Bronchial epithelial cell (primary cell): ENCODE measurements around the gene UAP1L1. TPM values are rescaled to one million over a fixed set of nuclear protein-coding genes. Genes with fewer than 3 reads are reported as not detected.
A peak's percentile ranks its signal among the peaks of the same experiment; 100 is the strongest.
"Not testable (repeated sequence)": the region's sequence is repeated elsewhere in the genome, so short reads cannot be mapped to it uniquely, and the experiment has no call there.

Experiments used
- DNase-seq: peaks from one replicate; pipeline ENCODE4 v3.0.0-alpha.2; 2010; ENCODE audit warnings: low read depth
- FAIRE-seq: peaks from 2 replicates; lab custom pipeline; 2011; peaks lifted over from hg19 to GRCh38; lab: Jason Lieb, UNC
- H3K27me3 ChIP-seq: 2 replicates; pipeline ENCODE4 v1.5.1; 2011; ENCODE audit warnings: low read length; ENCODE audit not compliant: control insufficient read depth, insufficient read depth
- H3K36me3 ChIP-seq: 2 replicates; pipeline ENCODE4 v1.5.1; 2011; ENCODE audit warnings: low read length; ENCODE audit not compliant: control insufficient read depth, insufficient read depth
- H3K4me3 ChIP-seq: 2 replicates; pipeline ENCODE4 v1.5.1; 2011; ENCODE audit warnings: mild to moderate bottlenecking, low read depth, low read length, control low read depth
- CTCF ChIP-seq: IDR thresholded peaks from 2 replicates; pipeline ENCODE4 v1.5.1; 2011; ENCODE audit warnings: mild to moderate bottlenecking, moderate library complexity, low read length, control low read depth, inconsistent platforms; ENCODE audit not compliant: insufficient read depth, severe bottlenecking
- total RNA-seq: library from RNA; depleted of rRNA; stranded (reverse); fragments of >200 nt; gene quantifications from 2 replicates; pipeline ENCODE4 v1.2.1, GENCODE V29; 2014

UAP1L1 gene
- total RNA-seq, 1 donor from 2014 or later: 3.2 TPM

GRCh38 chr9:137058521-137059234 is 18.6 kb upstream of the UAP1L1 start:
- DNase-seq (no peak), FAIRE-seq (no peak)
- TF ChIP-seq CTCF: no peak
- no peak overlapping the region for H3K4me3 ChIP-seq
- no peaks in the 10 kb centered on the region for H3K27me3 ChIP-seq
- no peaks in the 10 kb centered on the region for H3K36me3 ChIP-seq

GRCh38 chr9:137062384-137062783 is 14.9 kb upstream of the UAP1L1 start:
- H3K36me3 ChIP-seq: no peaks in the 10 kb centered on the region
- DNase-seq: no peak
- FAIRE-seq: peak; percentile 18
- no peaks in the 10 kb centered on the region for H3K27me3 ChIP-seq
- TF ChIP-seq CTCF: no peak
- H3K4me3 ChIP-seq: no peak overlapping the region

GRCh38 chr9:137062798-137063197 is 14.5 kb upstream of the UAP1L1 start:
- DNase-seq, FAIRE-seq, H3K36me3 ChIP-seq, H3K4me3 ChIP-seq, H3K27me3 ChIP-seq: not testable (repeated sequence)

GRCh38 chr9:137063311-137064026 is 13.8 kb upstream of the UAP1L1 start:
- FAIRE-seq: no peak

GRCh38 chr9:137064027-137064879 is 13.1 kb upstream of the UAP1L1 start:
- Histone ChIP-seq H3K4me3 (no peak overlapping the region), H3K36me3 (no peaks in the 10 kb centered on the region), H3K27me3 (no peaks in the 10 kb centered on the region)
- FAIRE-seq: no peak
- TF ChIP-seq CTCF: peak; percentile 92
- DNase-seq: no peak

More at GRCh38 chr9:137063311-137064026, 13.8 kb upstream of the UAP1L1 start:
- no peak overlapping the region for H3K4me3 ChIP-seq
- no peaks in the 10 kb centered on the region for H3K27me3 ChIP-seq
- no peak for DNase-seq
- H3K36me3 ChIP-seq: no peaks in the 10 kb centered on the region
- TF ChIP-seq CTCF: no peak

GRCh38 chr9:137064880-137065164 is 12.5 kb upstream of the UAP1L1 start:
- no peak for FAIRE-seq
- no peaks in the 10 kb centered on the region for H3K36me3 ChIP-seq
- no peak overlapping the region for H3K4me3 ChIP-seq
- TF ChIP-seq CTCF: no peak
- DNase-seq: no peak
- no peaks in the 10 kb centered on the region for H3K27me3 ChIP-seq
